HG02884 (cell line): ENCODE measurements around the gene CD68.

Source experiments
- ATAC-seq: cut with Tn5 transposase; IDR thresholded peaks from one replicate; pipeline ENCODE4 v1.9.1; 2021; ENCODE audit warnings: mild to moderate bottlenecking, moderate library complexity; ENCODE audit not compliant: unreplicated experiment

CD68 gene, protein sequence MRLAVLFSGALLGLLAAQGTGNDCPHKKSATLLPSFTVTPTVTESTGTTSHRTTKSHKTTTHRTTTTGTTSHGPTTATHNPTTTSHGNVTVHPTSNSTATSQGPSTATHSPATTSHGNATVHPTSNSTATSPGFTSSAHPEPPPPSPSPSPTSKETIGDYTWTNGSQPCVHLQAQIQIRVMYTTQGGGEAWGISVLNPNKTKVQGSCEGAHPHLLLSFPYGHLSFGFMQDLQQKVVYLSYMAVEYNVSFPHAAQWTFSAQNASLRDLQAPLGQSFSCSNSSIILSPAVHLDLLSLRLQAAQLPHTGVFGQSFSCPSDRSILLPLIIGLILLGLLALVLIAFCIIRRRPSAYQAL

DNA sequence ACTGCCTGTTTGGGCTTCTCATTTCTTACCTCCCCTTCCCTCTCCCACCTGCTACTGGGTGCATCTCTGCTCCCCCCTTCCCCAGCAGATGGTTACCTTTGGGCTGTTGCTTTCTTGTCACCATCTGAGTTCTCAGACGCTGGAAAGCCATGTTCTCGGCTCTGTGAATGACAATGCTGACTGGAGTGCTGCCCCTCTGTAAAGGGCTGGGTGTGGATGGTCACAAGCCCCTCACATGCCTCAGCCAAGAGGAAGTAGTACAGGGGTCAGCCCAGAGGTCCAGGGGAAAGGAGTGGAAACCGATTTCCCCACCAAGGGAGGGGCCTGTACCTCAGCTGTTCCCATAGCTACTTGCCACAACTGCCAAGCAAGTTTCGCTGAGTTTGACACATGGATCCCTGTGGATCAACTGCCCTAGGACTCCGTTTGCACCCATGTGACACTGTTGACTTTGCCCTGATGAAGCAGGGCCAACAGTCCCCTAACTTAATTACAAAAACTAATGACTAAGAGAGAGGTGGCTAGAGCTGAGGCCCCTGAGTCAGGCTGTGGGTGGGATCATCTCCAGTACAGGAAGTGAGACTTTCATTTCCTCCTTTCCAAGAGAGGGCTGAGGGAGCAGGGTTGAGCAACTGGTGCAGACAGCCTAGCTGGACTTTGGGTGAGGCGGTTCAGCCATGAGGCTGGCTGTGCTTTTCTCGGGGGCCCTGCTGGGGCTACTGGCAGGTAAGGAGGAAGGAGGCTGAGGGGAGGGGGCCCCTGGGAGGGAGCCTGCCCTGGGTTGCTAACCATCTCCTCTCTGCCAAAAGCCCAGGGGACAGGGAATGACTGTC, at the start of gene CD68:
TSS of gene CD68 (plus strand) at position 638 of the 833 bp plus-strand sequence. CDS start at position 678, 40 bp downstream.
- peak; percentile 34 for ATAC-seq

DNA sequence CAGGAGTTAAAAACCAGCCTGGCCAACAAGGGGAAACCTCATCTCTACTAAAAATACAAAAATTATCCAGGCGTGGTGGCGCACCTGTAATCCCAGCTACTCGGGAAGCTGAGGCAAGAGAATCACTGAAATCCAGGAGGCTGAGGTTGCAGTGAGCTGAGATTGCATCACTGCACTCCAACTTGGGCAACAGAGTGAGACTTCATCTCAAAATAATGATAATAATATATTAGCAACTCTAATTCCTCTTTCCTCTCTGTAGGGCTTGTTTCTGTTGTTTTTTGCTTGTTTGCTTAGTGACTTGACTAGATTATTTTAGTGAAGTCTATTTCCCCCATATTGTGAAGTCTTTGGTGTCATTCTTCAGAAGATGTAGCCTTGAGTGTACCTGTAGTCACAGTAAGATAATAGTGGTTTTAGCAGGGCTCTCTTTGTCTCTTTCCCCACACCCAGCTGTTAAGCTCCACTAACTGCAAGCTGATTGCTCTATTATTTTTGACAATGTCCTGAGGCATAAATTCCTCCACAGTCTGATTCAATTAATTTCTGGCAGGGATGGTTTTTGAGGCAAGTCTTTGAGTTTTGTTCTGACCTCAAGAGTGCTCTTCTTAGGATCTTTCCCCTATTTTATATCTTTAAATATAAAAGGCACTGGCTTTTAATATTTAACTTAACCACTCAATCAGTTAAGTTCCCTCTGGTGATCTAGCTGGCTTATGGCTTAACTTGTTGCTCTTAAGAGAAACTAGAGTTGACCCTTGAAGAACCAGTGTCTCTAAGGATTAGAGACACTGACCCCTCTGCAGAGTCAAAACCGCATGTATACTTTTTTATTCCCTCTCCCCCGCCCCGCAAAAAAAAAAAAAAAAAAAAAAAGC, 49.2 kb upstream of the CD68 start:
- ATAC-seq, result no peak

DNA sequence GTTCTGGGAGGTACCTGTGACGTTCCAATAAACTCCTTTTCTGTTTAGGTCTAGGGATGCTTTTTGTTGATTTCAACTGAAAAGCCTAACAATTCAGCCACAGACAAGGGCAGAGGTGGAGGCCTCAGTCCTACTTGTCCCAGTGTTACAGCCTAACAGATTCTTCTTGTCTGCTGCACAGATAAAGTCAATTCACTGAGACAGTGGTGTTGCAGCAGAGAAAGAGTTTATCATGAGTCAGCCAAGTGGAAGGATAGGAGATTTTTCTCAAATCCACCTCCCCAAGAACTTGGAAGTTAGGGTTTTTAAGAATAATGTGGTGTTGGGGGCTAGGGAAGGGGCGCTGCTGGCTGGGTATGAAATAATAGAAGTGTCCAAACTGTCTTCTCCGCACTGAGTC, 41.4 kb upstream of the CD68 start:
- ATAC-seq, result no peak

DNA sequence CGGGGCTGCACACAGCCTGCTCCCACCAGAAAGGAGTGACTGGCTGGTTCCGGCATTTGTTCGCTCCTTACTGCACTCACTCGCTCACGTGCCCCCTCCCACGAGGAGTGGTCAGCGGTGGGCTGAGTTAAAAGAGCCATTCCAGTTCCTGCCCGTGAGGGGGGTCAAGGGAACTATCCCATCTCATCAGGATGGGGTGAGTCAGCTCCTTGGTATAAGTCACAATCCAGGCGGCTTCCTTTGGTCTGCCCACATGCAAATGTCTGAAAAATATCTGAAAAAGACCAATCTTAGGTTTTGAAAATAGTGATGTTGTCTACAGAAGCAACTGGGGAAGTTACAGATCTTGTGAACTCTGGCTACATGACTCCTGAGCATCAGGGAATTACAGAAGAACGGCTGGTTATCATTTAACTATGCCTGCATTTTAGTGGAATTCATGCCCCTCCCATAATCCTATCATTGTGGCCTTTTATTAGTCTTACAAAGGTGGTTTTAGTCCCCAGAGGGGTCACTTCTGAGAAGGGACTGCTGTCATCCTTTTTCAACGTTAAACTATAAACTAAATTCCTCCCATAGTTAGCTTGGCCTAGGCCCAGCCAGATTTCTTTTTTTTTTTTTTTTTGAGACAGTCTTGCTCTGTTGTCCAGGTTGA, 40.4 kb upstream of the CD68 start:
- no peak for ATAC-seq

DNA sequence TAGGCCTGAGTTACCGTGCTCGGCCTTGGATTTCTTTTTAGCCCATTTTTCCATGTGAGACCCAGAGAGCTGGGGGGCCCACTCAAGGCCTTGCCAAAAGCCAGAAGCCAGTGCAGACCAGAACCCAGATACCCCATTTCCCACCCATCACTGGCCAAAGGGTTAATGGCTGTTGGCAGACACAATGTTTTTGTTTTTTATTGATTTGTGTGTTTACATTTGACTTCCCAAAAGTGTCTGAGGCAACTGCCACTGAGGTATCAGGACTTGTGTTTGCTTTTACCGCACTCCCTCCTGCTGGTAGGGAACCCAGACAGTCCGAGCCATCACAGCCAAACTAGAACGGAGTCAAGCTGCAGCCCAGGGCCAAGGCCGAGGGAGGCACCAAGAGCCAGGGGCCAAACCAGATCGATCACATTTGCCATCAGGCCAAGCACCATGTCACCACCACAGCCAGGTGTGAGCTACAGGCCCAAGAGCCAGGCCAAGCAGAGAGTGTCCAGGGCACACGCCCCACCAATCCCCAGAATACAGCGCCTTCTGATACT, 38.3 kb upstream of the CD68 start:
- ATAC-seq, result no peak

DNA sequence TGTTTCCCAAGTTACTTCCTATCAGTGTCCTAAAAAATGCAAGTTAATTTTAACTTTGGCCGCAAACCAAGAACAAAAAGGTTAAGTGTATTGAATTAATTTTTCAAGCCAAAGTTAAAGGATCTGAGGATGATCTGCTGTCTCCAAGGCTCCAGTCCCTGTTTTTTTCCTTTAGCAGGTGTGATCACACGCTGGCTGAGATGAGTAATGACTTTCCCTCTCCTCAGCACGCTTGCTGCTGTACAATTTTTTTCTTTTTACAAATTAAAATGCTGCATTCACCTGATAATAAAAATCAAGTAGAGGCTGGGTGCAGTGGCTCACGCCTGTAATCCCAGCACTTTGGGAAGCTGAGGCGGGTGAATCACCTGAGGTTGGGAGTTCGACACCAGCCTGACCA, 34.5 kb upstream of the CD68 start:
- no peak for ATAC-seq

DNA sequence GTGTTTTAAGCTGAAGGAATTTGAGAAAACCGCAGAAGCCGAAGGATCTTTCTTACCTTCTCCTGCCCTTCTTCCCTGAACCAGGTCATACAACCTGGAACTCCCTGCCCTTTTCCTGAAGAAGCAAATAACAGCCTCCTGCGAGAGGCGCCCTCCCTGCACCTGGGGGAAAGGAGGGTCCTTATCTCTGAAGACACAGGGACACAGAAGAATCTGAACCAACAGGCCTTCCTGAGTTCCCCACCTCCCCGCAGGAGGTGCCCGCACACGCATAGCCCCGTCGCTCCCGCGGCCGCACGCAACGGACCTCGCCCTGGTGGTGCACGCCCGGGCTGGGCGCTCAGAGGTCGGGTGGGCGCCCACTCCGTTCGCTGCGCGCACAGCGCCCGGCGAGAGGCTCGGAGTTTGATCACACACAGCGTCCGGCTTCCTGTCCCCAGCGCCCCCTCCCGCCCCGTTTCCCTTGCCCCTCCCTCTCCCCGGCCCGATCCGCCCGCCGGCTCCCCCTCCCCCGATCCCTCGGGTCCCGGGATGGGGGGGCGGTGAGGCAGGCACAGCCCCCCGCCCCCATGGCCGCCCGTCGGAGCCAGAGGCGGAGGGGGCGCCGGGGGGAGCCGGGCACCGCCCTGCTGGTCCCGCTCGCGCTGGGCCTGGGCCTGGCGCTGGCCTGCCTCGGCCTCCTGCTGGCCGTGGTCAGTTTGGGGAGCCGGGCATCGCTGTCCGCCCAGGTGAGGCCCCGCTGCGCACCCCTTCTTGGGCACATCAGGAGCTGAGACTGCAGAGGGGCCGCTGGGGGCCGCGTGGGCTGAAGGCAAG, 30.6 kb upstream of the CD68 start, which contains the start of gene TNFSF12:
TSS of gene TNFSF12 (plus strand) at position 474 of the 816 bp plus-strand sequence. CDS start at position 570, 96 bp downstream.
- ATAC-seq, result no peak

DNA sequence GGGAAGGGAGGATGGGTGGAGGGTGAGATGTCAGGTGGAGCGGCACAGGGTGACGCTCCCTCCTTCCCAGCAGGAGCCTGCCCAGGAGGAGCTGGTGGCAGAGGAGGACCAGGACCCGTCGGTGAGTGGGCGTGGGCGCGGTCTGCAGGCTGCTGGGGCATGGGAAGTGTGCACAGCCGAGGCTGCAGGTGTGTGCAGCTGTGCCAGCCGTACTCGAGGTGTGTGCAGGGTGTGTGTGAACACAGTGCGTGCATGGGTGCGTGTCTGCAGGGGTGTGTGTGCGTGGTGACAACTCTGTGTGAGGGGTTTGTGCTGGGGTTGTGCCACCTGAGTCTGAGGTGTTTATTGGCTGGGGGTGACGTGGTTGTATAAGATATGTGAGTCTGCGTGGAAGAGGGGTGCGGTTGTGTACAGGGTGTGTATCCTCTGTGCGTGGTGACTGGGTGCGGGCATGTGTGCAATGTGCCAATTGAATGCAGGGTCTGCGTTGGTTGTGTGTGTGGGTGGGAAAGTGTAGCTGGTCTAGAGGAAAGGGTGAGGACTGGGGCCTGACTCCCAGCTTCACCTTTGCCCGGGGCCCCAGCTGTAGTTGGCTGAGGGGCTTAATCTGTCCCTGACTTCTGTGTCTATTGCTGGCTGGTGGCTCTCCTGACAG, 29.9 kb upstream of the CD68 start:
- no peak for ATAC-seq

DNA sequence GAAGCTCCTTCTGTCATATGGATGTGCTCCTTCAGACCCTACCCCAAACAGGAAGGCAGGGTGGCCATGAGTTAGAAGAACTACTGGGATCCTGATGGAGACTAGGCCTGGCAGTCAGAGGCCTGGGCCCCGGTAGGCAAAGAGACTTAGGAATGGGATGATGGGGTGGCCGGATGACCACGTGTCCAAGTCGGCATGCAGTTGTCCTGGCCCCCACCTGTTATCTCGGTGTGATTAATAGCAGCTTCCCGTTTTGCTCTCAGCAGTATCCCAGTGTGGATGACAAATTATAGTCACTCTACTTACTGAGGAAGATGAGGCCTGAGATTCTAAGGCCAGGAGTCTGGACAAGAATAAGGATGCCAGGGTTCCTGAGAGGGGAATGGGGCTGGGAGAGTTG, 29.1 kb upstream of the CD68 start:
- ATAC-seq, result no peak

DNA sequence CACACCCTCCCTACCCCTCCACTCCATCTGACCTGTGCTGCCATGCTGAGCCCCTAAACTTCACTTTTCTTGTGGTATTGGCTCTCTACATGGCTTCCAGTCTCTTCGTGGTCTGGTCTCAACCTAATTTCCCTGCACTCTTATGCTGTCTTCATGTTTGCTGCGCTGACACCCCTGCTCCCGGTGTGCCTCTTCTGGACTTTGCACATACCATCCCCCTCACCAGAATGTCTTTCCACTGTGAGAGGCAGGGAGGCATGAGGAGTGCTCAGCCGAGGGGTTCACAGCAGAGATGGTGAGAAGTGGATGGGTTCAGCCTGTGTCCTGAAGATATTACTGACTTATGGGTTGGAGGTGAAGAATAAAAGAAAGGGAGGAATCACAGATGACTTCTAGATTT, 28.0 kb upstream of the CD68 start:
- ATAC-seq, result no peak

DNA sequence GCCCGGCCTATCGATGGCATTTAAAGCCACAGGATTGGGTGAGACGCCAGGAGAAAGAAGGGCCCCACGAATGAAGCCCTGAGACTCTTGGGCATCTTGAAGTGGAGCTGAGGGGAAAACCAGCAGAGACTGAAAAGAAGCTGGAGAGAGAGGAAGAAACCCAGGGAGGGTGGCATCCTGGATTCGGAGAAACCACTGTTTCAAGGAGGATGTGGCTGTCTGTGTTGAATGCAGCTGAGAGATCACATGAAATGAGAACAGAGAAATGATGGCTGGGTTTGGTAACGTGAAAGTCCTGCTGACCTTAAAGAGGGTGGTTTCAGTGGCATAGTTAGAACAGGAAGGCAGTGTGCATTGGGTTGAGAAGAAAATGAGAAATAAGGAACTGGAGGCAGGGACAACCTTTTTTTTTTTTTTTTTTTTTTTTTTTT, 26.8 kb upstream of the CD68 start:
- ATAC-seq, result no peak

DNA sequence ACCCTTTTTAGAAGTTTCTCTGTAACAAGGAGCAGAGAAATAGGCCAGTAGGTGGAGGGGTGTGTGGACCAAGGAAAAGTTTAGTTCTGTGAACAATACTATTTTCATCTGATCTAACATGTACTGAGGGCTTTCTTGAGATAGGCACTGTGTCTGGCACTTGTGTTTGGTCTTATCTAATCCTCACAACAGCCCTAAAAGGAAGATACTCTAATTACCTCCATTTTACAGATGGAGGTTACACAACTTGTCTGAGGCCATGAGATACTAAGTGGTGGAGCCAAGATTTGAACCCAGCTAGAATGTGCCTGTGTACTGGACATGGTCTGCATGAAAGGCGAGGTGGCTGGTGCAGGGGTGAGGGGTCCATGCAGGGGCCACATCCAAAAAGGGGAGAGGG, 26.1 kb upstream of the CD68 start:
- ATAC-seq, result no peak

DNA sequence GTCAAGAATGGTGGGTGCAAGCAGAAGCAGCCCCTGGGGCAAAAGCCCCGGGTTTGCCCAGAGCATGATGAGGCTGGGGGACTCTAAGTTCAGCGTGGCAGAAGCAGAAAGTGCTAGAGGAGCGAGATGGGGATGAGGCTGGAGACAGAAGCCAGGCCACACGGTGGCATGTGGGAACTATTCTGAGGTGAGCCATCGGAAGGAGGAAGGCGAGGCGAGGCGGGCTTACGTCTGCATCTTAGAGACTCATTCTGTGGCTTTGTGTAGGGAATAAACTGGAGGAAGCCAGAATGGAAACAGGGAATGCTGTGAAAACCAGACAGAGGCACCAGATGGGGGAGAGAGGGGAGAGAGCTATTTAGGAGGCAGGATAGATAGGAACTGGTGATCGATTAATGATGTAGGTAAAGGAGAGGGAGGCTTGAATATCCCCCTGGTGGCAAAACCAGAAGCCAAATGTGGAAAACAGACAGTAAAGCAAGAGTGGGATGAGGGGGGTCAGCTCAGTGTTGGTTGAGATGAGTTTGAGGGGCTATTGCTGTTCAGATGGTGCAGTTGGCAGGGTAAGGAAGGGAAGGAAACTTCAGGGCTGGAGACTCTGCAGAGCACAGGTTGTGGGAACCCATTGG, 24.0 kb upstream of the CD68 start:
- no peak for ATAC-seq

DNA sequence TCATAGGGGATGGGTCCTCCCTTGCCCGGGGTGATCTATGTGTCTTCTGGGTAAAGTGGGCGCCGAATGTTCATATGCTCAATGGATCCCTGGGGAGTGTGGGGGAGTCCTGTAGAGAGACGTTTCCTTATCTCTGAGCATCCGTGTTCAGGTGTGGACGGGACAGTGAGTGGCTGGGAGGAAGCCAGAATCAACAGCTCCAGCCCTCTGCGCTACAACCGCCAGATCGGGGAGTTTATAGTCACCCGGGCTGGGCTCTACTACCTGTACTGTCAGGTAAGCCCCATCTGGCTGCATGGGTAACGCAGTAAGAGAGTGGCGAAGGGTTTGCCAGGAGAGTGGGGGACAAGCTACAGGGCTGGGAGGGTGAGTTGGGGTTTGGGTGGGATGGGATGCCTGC, 22.8 kb upstream of the CD68 start:
- ATAC-seq, result no peak

DNA sequence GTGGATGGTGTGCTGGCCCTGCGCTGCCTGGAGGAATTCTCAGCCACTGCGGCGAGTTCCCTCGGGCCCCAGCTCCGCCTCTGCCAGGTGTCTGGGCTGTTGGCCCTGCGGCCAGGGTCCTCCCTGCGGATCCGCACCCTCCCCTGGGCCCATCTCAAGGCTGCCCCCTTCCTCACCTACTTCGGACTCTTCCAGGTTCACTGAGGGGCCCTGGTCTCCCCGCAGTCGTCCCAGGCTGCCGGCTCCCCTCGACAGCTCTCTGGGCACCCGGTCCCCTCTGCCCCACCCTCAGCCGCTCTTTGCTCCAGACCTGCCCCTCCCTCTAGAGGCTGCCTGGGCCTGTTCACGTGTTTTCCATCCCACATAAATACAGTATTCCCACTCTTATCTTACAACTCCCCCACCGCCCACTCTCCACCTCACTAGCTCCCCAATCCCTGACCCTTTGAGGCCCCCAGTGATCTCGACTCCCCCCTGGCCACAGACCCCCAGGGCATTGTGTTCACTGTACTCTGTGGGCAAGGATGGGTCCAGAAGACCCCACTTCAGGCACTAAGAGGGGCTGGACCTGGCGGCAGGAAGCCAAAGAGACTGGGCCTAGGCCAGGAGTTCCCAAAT, 22.2 kb upstream of the CD68 start:
- ATAC-seq, result no peak

DNA sequence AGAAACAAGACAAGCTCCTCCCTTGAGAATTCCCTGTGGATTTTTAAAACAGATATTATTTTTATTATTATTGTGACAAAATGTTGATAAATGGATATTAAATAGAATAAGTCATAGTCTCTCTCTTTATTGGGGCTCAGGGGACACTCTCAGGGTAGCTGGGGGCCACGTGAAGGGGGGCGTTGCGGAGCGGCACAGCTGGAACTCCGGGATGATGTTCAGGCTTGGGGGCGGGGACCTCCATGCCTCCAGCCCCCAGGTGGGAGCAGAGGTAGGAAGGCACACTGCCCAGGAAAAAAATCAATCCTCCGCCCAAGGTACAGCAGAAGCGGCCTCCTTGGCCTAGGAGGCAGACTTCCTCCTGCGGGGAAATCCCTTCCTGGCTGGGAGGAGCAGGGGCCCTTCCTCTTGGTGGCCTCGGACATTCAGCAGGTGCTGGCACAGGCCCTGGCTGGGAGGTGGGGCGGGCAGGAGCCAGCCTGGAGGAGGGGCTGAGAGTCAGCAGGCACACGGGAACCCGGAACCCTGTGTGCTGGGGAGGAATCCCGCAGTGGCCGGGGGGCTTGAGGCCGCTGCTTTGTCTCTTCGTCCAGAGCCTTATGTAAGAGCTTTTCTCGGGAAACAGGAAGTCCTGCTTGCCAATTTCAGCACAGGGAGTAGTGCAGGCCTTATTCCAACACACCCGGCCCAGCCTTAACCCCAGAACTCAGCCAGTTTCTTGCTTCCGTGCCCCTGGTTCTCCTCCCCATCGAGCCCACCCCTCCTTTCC, 21.5 kb upstream of the CD68 start:
- ATAC-seq, result no peak
